ENCODE data around the gene CD81.

The CD81 gene

GRCh38 chr11:2390725-2391151, 13.6 kb downstream of the CD81 start:
- H3K9ac ChIP-seq (ENCODE audit: low read depth, low read length, poor library complexity, severe bottlenecking), result no peak overlapping the region
- H3K79me2 ChIP-seq (ENCODE audit: insufficient read depth, low read length), result peaks cover 67% of the 10 kb centered on the region
- H3F3A ChIP-seq (ENCODE audit: low read depth), result no peaks in the 10 kb centered on the region
- no peaks in the 10 kb centered on the region for H3K27me3 ChIP-seq (ENCODE audit: insufficient read depth, low read length, poor library complexity, severe bottlenecking)
- no peak overlapping the region for H3K4me3 ChIP-seq (ENCODE audit: low read length, poor library complexity, severe bottlenecking)
- no peak overlapping the region for H3K4me2 ChIP-seq (ENCODE audit: low read depth, low read length, poor library complexity, severe bottlenecking)
- H3K4me1 ChIP-seq (ENCODE audit: insufficient read depth, low read length, poor library complexity, severe bottlenecking), result peaks cover 28% of the 10 kb centered on the region
- no peak overlapping the region for H2AFZ ChIP-seq (ENCODE audit: low read length)
- H3K9me3 ChIP-seq (ENCODE audit: insufficient read depth, low read depth, low read length), result no peaks in the 10 kb centered on the region
- H3K36me3 ChIP-seq (ENCODE audit: insufficient read depth, low read length), result peaks cover 52% of the 10 kb centered on the region; the same call in 1 of the 2 replicates
- TF ChIP-seq CTCF (conservative IDR thresholded peaks at IDR 0.05; ENCODE audit: low read length) (no peak), EZH2phosphoT487 (IDR thresholded peaks at IDR 0.05; ENCODE audit: borderline replicate concordance) (no peak)
- peaks cover 68% of the 10 kb centered on the region for H4K20me1 ChIP-seq (ENCODE audit: insufficient read depth, low read length, poor library complexity, severe bottlenecking)
- H3K9me2 ChIP-seq (replicated peaks; ENCODE audit: low read depth, low read length), result no peaks in the 10 kb centered on the region

- peaks cover 62% of the 10 kb centered on the region for H4K20me1 ChIP-seq (ENCODE audit: insufficient read depth, low read length, poor library complexity, severe bottlenecking)
- H3K9me2 ChIP-seq (replicated peaks; ENCODE audit: low read depth, low read length), result no peaks in the 10 kb centered on the region
- TF ChIP-seq EZH2phosphoT487 (IDR thresholded peaks at IDR 0.05; ENCODE audit: borderline replicate concordance), result no peak
- TF ChIP-seq CTCF (conservative IDR thresholded peaks at IDR 0.05; ENCODE audit: low read length), result no peak
- no peaks in the 10 kb centered on the region for H3K9me3 ChIP-seq (ENCODE audit: insufficient read depth, low read depth, low read length)
- H3F3A ChIP-seq (ENCODE audit: low read depth), result no peaks in the 10 kb centered on the region
- no peak overlapping the region for H3K4me2 ChIP-seq (ENCODE audit: low read depth, low read length, poor library complexity, severe bottlenecking)
- no peaks in the 10 kb centered on the region for H3K27me3 ChIP-seq (ENCODE audit: insufficient read depth, low read length, poor library complexity, severe bottlenecking)
- H3K4me1 ChIP-seq (ENCODE audit: insufficient read depth, low read length, poor library complexity, severe bottlenecking), result peaks cover 21% of the 10 kb centered on the region
- no peak overlapping the region for H2AFZ ChIP-seq (ENCODE audit: low read length)
- H3K79me2 ChIP-seq (ENCODE audit: insufficient read depth, low read length), result peaks cover 60% of the 10 kb centered on the region
- no peak overlapping the region for H3K4me3 ChIP-seq (ENCODE audit: low read length, poor library complexity, severe bottlenecking)
- no peak overlapping the region for H3K9ac ChIP-seq (ENCODE audit: low read depth, low read length, poor library complexity, severe bottlenecking)
- peaks cover 58% of the 10 kb centered on the region; the same call in 1 of the 2 replicates for H3K36me3 ChIP-seq (ENCODE audit: insufficient read depth, low read length)
Observed at GRCh38 chr11:2391181-2391975, 14.3 kb downstream of the CD81 start.

- Histone ChIP-seq H3K9me3 (ENCODE audit: insufficient read depth, low read depth, low read length) (no peaks in the 10 kb centered on the region), H3F3A (ENCODE audit: low read depth) (no peaks in the 10 kb centered on the region), H3K9me2 (replicated peaks; ENCODE audit: low read depth, low read length) (no peaks in the 10 kb centered on the region), H3K9ac (ENCODE audit: low read depth, low read length, poor library complexity, severe bottlenecking) (no peak overlapping the region), H3K79me2 (ENCODE audit: insufficient read depth, low read length) (peaks cover 50% of the 10 kb centered on the region), H4K20me1 (ENCODE audit: insufficient read depth, low read length, poor library complexity, severe bottlenecking) (peaks cover 51% of the 10 kb centered on the region), H3K36me3 (ENCODE audit: insufficient read depth, low read length) (peaks cover 67% of the 10 kb centered on the region; the same call in 1 of the 2 replicates), H3K4me1 (ENCODE audit: insufficient read depth, low read length, poor library complexity, severe bottlenecking) (peaks cover 11% of the 10 kb centered on the region), H3K4me2 (ENCODE audit: low read depth, low read length, poor library complexity, severe bottlenecking) (no peak overlapping the region), H2AFZ (ENCODE audit: low read length) (no peak overlapping the region), H3K27me3 (ENCODE audit: insufficient read depth, low read length, poor library complexity, severe bottlenecking) (no peaks in the 10 kb centered on the region), H3K4me3 (ENCODE audit: low read length, poor library complexity, severe bottlenecking) (no peak overlapping the region)
- TF ChIP-seq CTCF (conservative IDR thresholded peaks at IDR 0.05; ENCODE audit: low read length) (no peak), EZH2phosphoT487 (IDR thresholded peaks at IDR 0.05; ENCODE audit: borderline replicate concordance) (no peak)
Observed at GRCh38 chr11:2392241-2392959, 15.3 kb downstream of the CD81 start.

All from Loucy (cell line).